Daoy (cell line): Measurements from ENCODE around the gene PHKA2. TPM values are rescaled to one million over a fixed set of nuclear protein-coding genes. Genes with fewer than 3 reads are reported as not detected.
A peak's percentile ranks its signal among the peaks of the same experiment; 100 is the strongest.

Source experiments
- DNase-seq: peaks from one replicate; pipeline ENCODE4 v3.0.0-alpha.2; 2015; ENCODE audit warnings: low read depth
- total RNA-seq: library from RNA; depleted of rRNA; stranded (reverse); fragments of >200 nt; shearing (Covaris generic); gene quantifications from 2 replicates; pipeline ENCODE4 v1.2.3, GENCODE V29; 2014

Gene PHKA2
- total RNA-seq, 1 experiment from 2014 or later: 7.2 TPM

DNA sequence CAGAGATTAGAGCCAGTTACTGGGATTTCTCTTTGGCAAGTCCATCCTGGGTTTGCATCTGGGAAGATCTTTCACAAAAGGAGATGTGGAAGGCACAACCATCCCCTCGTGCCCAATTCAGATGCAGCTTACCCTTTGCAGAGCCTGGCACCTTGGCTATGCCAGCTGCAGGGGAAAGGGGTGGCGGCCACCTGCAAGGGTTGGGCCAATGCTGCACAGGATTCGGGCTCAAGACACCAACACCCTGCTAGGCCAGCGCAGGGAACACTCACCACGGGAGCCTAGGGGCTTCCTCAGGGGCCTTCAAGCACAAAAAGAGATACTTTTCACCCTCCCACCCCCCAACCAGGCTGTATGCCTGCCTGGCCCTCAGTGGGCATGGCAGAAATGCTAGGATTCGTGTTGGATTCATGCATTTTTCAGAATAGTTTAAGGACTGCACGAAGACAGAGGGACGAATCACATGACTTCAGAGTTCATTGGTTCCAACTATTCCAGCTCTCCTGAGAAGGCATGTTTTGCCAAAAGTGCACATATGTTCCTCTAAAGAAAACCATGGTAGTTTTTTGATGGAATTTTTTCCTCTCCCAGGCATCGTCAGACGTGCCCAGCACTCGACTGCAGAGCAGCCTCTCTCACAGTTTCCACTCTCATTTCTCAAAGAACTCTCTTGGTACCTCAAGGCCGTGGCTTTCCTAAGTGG lies 94.4 kb downstream of the PHKA2 start:
- no peak for DNase-seq

DNA sequence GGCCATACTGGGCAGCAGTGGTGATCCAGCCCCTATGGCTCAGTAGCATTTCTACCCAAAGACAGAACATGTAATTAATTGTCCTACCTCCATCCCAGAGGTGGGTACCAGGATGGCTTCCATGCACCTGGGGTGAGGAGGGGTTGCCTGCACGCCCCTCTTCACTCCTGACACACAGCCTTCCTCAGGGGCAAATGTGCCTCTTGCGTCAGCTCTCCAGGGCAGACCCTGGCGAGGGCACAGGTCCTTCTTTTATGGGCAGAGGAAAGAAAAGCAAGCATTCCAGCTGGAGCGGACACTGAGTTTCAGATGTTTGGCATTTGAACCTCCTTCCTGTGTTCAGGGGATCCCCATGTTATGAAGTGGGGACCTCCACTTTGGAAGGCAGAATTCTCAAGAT lies 95.6 kb downstream of the PHKA2 start:
- no peak for DNase-seq

DNA sequence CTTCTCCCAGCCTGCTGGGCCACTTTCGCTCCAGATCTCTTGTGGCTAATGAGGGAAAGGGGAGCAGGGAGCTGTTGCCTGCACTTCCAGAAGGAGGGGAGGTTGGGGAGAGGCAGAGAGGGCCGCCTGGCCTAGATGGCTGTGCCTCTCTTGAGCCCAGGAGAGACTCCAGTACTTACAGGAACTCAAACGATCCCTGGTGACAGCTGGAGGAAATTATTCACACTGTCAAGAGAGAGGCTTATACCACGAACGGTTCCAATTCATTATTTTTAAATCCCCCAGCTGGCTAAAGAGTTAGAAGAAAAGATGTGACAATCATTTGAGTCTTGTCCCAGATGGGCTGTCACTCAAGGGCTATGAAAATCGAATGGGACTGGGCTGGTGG lies 96.1 kb downstream of the PHKA2 start:
- no peak for DNase-seq

DNA sequence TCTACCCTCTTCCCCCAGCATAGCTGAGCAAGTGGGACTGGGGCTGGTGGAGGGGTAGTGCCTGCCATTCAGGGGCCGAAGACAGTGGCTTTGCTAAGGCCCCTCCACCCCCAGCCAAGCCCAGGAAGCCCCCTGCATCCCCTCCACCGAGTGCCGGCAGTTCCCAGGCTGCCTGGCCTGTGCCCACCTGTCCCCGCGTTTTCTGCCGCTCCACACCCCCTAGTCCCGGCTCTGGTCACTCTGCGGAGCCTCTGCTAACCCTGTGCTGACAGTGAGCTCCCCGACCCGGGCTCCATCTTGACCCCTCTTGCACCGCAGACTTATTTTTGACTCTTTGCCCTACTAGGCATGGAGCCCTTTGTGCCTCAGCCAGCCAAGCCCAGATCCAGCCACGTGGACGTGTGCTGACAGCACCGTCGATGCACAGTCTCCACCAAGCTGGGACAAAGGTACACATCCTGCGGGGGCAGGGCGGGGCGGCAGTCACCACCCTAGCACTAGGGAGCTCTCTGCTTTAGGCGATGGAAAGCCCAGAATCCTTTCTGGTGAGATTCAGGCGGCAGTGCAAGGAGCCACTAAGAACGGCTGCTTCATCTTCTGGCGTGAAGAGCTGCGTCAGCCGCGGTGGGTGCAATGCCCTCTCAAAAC lies 96.6 kb downstream of the PHKA2 start:
- no peak for DNase-seq

DNA sequence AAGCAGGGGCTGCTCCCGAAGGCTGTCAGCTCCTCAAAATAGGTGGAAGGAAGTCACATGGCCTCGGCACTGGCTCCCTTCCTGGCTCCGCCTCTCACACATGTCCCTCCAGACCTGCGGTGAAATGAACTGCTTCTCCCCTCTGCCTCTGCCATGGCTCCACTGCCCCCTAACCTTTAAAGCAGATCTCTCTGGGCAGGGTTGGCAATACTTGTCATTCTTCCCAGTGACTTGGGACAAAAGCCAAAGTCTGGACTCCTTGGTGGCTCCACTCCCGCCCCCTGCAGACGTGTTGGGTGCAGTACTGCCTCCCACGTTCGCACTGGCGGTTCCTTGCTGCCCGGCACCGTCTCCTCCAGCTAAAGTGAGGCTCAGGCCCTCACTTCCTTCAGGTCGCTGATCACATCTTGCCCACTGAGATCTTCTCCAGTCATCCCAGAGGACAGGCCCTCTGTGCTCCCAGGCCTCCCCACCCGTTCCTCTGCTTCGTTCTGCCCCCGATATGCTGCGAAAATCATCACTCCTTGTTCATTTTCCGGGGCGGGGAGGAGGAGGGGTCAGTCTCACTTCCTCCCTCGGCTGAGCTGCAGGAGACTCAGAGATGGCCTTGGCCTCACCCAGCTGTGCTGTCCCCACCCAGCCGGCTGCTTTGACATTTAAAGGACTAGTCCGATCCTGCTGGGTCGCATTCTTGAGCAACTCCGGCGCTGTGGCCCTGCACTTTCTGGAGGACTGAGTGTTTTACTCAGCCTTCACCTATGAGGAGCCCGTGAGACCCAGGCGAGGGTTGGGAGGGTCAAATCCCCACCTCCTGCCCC lies 97.4 kb downstream of the PHKA2 start:
- DNase-seq: peak; percentile 62

DNA sequence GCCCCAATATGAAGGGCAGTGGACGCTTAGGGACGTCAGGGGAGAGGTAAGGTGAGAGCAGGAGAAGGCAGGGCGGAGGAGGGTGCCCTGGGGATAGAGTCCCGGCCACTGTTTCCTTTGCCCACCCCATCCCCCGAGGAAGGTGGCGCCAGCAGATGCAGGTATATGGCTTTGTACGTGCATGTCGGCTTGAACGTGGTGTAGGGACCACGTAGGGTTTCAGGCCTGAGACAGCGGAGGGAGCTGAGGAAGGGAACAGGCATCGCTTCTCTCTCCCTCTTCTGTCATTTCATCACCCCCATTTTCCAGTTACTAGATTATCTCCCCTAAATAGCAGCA lies 97.9 kb downstream of the PHKA2 start:
- no peak for DNase-seq

DNA sequence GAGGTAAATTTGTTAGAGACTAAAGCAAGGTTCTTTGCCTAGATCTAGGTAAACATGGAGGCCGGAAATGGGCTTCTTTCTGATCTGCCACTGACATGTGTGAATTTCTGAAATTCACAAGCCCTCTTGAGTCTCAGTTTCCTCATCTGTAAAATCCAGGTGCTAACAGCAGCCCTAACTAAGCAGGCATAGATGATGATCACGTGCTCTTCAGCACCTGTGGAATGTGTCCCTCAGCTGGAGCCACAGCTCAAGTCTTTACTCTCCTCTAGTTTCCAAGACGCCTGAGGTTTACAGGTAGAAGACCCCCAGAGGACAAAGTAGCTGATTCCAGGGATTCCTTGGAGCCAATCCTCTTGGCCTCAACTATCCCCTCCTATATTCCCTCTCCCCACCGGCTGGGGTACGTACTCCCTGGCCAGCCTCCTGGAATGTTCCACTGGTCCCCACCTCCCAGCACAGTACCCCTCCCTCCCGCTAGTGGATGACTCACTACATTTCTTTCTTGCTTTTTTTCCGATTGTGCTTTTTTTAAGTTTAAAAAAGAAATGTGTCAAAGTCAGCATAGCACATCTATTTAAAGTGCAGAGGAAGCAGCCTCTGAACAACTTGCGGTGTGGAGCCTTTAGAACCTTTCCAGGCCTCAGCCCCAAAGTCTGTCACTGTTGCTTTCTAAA lies 98.4 kb downstream of the PHKA2 start:
- no peak for DNase-seq

DNA sequence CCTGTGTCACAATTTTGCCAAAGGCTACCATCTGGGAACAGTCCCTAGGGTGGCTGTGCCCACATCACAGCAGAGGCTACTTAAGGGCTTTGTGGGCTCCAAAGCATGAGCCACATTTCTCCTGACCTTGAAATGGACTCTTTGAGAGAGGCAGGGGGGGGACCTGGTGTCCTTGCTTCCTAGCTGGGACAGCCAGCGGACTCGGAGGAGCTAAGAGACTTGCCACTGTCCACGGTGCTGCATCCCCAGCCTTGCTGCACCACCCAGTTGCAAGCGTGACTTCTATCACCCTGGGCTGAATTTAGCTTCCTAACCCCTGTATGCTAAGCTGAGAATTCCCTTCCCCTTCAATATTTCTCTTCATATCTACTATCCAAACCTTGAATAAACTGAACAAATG lies 99.0 kb downstream of the PHKA2 start:
- no peak for DNase-seq

DNA sequence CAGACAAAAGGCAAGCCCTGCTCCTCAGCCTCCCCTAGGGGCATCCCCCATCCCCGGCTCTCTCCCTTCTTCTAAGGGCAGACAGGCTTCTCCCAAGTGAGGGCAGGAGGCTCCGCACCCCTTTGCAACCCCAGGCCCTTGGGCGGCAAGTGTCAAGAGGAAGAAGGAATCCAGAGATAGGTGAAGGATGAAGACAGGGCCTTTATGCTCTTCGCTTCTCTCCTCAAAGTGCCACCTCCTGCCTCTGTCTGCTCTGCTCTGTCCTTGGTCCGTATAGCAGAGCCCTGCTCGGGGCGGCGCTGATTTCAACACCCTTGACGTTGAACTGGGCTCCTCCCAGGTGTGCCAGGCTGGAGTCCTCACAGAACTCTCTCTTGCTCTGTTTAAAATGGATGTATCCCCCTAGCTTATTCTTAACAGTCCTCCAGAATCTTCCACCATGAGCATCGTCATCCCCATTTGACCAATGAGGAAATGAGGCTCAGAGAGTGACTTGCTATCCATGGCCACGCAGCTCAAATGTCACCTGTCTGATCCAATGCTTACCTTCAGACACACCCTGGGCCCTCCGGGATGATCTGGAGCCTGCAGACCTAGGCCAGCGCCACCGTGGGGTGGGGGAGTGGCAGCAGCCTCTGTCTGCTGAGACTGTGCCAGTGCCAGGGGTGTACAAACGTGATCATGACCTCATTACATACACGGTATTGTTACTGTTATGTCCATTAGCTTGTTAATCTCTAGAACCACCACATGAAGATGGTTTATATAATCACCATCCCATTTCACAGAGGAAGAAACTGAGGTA lies 99.8 kb downstream of the PHKA2 start:
- DNase-seq: no peak

DNA sequence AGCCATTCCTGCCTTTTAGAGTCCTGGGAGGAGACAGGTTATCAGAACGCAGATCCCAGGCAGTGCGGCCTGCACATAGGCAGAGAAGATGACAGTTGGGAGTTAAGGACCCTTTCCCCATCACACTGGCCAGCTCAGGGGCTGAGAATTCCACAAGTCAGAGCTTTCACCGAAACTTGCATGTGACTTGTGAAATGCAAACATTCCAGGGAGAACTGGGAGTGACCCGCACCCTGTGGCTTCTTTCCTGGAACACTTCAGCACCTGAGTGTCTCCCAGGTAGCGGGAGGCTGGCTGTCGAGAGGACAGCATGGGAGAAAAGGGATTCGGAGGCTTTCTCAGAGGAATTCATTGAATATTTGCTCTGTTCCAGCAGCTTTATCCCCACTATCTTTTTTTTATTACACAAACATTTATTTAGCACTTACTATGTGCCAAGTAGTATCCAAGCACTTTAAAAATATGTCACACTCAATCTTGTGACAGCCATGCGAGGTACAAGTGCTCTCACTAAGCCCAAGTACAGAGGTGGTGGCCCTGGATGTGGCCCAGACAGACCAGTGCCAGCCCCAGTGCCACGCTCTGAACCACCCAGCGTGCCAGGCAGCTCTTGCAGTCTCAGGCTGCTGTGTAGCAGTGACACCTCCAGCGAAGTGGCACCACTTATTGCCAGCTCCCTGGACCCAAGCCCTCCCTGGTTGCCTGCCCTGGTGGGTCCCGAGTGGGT lies 100.5 kb downstream of the PHKA2 start:
- DNase-seq: no peak

DNA sequence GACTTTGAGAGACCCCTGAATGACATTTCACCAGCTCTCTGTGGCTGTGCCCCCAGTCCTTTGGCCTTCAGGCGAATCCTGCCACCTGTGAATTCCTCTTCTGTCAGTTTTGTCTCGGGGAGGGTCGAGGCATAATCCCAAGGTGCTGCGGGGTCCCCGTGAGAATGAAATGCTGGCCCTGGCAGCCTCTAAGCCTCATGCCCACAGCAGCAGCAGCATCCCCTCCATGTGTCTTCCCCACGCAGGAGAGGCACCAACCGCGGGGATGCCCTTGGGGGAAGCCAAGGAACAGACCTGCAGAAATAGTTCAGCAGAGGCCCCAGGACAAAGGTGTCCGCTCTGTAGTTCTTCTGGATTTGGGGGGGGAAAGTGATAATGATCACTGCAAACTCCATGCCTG lies 104.8 kb downstream of the PHKA2 start:
- DNase-seq: no peak

DNA sequence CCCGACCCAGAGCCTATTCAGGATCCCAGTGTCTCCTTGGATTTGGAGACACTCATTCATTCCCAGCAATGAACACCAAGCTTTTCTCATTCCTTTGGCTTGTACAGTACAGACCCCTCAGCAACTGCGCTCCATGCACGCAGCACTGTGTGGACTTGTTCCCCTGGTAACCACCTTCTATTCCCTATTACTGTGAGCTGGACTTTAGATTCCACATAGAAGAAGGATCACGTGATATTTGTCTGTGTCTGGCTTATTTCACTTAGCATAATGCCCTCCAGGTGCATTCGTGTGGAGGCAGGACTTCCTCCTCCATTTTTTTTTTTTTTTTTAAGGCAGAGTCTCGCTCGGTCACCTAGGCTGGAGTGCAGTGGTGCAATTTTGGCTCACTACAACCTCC lies 106.4 kb downstream of the PHKA2 start:
- no peak for DNase-seq

DNA sequence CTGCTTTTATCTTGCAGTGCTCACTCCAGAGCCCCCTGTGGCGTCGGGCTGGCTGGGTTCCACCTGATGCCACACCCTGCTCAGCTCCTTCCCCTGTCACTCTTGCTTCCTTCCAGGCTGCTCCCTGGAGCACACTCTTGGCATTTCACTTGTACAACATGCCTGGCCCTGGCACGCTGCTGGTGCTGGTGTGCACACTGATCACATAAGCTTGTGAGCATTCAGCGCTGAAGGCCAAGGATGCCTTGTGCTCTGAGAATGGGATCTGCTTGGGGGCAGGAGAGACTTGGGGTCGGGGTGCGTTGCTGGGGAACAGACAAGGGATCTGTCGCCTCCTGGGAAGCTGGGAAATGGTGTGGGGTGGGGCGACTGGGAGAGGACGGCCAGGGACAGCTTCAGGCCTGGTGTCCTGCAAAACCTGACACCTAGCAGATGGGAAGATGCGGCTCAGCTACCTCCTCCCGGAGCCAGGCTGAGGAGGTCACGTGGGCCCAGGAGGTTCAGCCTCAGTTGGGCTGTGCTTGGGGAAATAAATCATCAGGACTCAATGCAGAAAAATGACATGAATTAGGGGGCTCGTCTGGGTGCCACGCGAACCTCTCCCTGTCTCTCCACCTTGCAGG lies 108.5 kb downstream of the PHKA2 start:
- peak; percentile 20 for DNase-seq

DNA sequence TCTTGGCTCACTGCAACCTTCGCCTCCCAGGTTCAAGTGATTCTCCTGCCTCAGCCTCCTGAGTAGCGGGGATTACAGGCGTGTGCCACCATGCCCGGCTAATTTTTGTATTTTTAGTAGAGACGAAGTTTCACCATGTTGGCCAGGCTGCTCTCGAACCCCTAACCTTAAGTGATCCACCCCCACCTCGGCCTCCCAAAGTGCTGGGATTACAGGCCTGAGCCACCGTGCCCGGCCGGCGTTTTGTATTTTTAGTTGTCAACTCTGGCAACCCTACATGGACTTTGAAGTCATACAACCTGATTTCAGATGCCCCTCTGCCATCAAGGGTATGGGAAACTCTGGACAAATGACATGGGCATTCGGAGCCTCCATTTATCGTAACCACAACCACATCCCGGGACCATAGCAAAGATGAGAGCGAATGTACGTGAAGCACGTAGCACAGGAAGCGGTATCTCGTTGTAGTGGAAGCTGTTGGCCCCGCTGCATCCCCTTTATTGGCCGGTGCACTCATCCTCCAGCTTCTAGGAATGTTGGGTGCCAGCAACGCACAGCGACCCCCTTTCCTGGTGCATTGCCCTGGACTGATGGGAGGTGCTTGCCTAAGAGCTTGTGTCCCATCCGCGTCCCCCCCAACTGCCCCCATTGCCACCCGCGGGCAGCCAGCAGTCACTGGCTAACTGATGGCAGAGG lies 109.2 kb downstream of the PHKA2 start:
- DNase-seq: no peak

DNA sequence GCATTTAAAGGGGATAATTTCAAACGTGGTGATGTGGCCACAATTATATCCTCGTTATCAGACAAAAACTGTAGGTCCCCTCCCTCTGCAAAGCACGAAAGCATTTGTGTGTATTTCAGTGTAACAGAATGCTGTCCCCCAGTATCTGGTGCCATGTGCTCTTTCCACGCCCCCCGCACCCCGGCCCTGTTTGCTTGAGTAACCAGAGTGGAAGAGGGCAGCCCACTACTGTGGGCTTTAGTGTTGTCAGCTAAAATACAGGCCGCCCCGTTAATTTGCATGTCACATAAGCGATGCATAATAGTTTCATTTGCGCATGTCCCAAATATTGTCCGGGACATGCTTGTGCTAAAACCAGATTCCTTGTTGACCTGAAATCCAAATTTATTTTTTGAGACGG lies 110.1 kb downstream of the PHKA2 start:
- DNase-seq: no peak

DNA sequence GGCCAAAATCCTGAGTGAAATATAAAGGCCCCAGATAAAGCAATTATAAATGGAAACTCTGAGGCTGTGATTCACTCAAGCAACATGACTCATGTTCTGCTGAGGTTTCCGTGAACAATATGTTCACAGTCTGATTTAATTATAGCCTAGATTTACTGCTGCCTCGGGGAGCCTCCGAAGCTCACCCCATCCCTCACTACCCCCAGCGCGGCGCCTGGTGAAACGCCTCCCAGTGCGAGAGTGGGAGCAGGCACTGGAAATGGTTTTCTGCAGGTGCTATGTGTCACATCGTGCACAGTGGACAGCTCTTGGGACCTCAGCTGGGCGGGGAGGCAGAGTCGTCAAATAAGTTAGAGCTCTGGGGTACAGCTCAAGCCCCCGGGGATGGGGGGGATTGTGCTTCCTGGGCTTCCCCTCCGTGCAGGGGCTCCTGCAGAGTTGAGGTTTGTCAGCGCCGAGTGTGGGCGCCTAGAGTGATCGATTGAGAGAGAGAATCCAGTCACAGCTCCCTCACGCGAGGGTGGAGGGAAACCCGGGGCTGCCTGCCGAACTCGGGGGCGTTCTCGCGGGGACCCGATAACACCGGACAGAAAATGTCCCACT lies 110.6 kb downstream of the PHKA2 start:
- peak; percentile 76 for DNase-seq

DNA sequence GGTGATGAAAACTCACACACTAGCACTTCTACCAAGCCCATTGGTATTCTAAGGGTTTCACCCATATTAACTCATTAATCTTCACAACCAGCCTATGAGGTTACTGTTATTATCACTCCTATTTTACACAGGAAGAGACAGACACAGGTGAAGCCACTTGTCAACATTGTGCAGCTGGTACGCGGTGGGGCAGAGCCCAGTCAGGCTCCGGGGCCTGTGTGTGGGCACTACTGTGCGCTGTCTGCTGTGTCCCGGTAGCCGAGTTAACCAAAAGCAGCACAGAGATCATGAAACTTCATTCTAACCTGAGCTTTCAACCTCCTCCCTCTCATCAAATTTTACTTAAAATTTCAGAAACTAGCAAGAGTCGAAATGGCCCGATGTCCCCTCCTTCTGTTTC lies 111.3 kb downstream of the PHKA2 start:
- DNase-seq: no peak

DNA sequence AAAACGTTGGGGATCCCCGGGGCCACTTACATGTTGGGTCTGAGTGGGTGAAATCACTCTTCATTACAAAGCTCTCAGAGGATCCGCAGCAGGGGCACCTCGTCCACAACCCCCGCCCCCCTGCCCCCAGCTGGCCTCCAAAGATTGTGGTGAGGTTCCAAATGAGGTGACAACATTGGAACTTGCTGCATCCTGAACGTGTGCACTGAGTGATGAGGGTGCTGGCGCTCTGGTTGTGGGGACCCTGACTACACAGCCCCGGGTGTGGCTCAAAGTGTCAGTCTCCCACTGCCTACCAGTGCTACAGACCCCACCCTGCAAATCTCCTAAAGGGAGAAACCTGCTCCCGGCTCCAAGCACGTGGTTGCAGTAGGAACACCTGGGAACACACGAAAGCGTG lies 111.9 kb downstream of the PHKA2 start:
- no peak for DNase-seq

DNA sequence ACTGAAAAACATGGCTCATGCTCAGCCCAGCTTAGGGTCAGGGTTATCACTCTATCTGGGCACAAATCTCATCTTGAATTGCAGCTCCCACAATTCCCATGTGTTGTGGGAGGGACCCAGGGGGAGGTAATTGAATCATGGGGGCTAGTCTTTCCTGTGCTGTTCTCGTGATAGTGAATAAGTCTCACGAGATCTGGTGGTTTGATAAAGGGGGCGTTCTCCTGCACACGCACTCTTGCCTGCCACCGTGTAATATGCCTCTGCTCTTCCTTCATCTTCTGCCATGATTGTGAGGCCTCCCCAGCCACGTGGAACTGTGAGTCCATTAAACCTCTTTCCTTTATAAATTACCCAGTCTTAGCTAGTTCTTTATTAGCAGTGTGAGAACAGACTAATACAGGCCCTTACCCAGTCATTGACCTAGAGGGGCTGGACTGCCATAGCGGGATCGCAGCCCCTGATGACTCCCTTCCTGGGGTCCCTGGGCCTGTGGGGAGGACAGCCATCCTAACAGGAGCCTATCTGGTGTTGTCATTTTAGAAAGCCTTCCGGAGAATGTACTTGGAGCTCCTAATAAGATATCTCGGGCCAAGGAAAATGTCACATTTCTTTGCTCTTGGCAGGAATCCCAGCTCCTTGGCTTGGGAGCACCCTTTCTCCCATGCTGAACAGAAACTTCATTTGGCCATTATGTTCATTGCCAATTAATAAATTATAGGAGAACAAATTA lies 112.6 kb downstream of the PHKA2 start:
- no peak for DNase-seq
